NCI-H1436 (cell line): ENCODE results near the gene PELO.

Experiments
- DNase-seq: peaks from one replicate; lab custom pipeline; 2025; lab: John Stamatoyannopoulos, UW

Gene PELO

DNA sequence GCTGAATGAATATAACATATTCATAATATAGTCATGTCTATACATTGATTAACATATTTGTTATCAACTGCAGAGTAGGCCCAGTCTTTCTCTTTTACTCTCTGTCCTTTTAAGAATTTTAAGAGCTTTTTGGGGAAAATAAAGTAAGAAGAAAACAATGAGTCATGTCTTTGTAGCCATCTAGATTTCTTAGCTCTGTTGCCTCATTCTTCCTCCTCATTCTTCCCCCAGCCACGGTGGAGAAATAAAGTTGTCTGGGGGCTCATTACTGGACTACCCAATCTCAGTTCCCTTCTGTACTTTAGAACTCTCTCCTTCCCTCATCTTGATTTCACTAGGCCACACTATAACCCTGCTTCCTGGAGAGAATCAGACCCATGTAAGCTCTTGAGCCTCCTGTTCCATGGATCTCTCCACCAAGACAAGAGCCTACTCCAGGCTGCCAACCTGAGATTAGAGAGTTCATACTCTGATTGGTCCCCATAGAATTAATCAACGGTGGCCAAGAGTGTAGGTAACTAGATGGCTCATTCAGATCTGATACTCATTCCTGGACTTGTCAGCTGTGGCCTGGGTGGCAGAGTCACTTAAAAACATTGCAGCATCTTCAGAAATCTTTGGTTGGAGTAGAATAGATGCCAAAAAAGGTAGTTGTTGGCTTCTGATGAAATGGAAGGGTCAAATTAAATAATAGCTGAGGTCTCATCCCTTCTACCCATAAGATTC, 44.2 kb downstream of the PELO start:
- DNase-seq: no peak

GRCh38 chr5:52834320-52834719, 46.6 kb downstream of the PELO start:
- DNase-seq: no peak

DNA sequence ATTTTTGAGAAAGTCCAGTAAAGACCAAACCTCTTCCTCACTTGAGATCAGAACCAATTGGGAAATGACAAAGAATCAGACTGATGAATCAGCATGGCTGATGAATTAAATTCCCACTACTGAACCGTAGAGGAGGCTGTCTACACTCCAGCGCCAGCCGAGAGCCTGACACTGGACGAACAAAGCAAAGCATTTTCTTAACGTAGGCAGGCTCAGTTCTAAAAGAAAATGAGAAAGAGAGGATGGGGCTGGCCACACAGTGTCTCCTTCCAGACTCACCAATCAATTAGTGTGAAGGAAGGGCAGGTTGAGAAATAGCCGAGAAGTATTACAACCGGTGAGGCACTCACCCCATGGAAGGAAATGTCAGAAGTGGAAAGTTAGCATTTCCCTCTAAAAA, 49.4 kb downstream of the PELO start:
- DNase-seq: no peak
